Measurements from ENCODE around the gene S100A4. TPM values are rescaled to one million over a fixed set of nuclear protein-coding genes. Genes with fewer than 3 reads are reported as not detected.
"Not testable (repeated sequence)": the region's sequence is repeated elsewhere in the genome, so short reads cannot be mapped to it uniquely, and the experiment has no call there.

Gene S100A4
- total RNA-seq, 2 donors from 2014 or later = 206 to 332 TPM

DNA sequence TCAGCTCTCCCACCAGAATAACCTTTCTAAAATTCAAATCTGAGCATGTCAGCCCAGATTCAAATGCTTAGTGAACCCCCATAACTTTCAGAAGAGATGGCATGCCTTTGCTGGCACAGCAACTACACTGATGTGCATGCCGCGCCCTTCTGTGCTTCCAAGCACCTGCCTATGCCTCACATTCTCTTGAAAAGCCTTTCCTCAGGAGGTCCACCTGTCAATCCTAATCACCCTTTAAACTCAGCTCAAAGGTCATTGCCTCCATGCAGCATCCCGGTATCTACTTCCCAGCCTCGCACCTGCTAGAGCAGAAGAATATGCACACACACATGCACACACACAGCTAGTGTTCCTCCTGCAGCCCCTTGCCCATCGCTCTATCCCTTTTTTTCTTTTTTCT is 25.3 kb upstream of the S100A4 start:
- intact Hi-C loops (cut with DNase I) = loop anchor here in 1 of 2 donors (5.0 to 10.0 kb wide), 2 partner anchors 46 to 94 kb away; partner anchors contain the start of gene S100A14
- DNase-seq (no peak), ATAC-seq (no peak)

DNA sequence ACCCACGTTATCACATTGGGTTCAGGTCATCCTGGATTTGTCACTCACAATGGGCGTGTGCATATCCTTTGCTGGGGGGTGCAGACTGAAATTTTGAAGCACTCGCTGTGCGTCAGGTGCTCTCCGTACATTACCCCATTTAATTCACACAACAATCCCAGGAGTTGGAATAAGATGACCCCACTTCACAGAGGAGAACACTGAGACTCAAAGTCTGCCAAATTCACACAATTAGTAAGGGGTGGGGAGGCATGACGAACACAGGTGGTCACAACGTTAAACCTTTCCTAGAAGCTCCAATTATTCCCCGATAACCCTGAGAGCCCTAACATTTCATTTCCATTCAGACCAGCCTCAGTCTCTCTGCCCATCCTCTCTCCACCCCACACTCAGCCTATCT is 23.9 kb upstream of the S100A4 start:
- intact Hi-C loops (cut with DNase I) = loop anchor here (2.0 to 5.0 kb wide), 3 partner anchors 37 to 217 kb away; no protein-coding TSS in a partner anchor
- ATAC-seq (no peak), DNase-seq (no peak)

DNA sequence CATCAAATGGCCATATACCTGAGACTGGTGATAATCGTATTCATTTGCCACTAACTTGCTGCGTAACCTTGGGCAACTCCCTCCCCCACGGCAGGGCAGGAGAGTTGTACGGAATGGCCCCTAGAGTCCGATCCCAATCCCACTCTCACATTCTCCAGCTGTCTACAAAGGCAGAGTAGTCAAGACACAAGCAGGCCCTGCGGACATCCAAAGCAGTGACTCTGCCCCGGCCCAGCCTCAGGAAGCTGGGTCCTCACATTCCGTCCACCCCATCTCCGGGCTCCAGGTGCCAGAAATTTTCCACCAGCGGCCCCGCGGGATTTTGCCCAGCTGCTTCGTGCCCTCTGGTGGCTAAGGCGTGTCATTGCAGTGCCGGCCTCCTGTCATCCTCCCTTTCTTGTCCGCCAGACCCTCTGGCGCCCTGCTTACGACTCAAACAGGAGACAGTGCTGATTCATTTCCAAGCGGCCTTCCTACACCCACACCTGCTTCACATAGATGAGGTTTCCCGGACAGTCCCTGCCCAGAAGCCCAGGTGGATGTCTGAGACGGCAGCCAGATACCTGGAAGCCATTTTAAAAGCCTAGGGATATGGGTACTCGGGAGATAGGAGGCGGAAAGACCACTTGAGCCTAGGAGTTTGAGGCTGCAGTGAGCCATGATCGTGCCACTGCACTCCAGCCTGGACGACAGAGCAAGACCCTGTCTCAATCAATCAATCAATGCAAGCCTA is 22.9 kb upstream of the S100A4 start:
- intact Hi-C loops (cut with DNase I) = loop anchor here (1.0 to 5.0 kb wide), 4 partner anchors 36 to 216 kb away; no protein-coding TSS in a partner anchor
- DNase-seq = peak; percentile 91
- peak; percentile 16 to 35 for ATAC-seq

DNA sequence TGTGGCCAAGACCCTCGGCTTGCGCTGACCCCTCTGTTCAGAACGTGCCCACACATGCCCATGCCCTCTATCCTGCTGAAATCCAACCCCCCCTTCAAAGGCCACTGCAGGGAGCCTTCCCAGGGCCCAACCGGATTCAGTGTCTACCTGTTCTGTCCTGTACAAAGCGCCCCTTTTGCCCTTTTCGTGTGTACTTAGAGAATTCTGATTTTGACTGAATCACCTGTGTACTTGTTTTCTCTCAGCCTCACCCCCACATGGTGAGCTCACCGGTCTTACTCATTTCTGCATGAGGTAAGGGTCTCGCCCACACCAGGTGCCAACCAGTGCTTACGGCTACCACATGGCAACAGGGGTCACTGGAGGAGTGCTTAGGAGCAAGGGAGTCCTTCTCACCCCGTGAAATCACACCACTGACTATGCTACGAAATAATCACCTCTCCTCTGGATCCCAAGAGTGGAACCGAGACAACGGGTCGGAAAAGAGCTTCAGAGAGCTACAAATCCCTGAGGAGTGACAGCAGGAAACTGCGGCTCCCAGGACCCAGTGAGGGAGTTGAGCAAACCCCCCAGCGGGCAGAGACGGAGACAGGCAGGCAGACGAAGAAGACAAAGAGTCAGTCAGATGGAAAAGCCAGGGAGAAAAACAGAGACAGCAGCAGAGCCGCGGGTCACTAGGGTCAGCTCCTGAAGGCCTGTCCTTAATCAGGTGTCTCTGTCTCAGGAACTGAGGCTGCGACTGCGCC is 22.2 kb upstream of the S100A4 start:
- ATAC-seq = peak in 1 of 2 donors; percentile 31
- intact Hi-C loops (cut with DNase I) = loop anchor here (1.0 to 5.0 kb wide), 5 partner anchors 33 to 215 kb away; partner anchors contain the start of gene S100A6 (in 1 of the 2)
- peak; percentile 29 for DNase-seq

DNA sequence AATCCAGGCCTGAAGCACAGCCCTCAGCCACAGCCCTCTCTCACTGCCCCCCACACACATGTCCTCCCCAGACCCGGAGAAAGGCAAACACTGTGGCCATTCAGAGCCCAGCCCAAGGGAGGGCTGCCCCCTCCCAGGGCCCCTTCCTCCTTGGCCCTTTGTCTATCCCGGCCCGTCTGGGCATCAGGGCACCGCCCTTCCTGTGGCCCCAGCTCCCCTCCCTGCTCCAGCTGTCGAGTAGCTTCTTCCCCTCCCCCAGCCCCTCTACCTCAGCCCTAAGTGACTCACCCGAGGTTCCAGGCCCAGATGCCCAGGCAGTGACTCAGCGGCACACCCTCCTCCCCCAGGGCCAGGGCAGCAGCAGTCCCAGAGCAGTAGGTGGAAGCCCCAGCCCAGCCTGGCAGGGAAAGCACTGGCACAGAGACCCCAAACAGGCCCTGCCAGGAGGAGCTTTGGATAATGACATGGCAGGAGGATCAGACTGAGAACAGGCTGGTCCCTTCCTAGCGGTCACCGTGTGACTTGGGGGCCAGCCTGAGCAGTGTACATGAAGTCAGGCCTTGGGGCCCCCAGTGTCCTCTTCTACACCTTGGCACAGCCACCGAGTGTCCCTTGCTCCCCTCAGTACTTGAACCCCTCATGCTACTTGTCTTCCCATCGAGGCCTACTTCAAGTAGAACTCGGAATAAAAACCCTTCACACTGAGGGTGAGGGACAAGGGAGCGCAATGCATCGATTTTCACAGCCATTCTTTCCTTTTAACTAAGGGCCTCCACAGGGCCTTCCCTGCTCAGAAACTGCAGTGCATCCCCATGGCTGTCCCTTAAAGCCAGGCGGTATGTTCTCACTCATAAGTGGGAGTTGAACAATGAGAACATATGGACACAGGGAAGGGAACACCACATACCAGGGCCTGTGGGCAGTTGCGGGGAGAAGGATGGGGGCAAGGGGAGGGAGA is 21.1 kb upstream of the S100A4 start:
- DNase-seq (peak; percentile 97), ATAC-seq (peak; percentile 86 to 93)
- intact Hi-C loops (cut with DNase I) = loop anchor here (2.0 to 5.0 kb wide), 3 partner anchors 32 to 214 kb away; partner anchors contain the start of gene S100A6 (in 1 of the 2)

DNA sequence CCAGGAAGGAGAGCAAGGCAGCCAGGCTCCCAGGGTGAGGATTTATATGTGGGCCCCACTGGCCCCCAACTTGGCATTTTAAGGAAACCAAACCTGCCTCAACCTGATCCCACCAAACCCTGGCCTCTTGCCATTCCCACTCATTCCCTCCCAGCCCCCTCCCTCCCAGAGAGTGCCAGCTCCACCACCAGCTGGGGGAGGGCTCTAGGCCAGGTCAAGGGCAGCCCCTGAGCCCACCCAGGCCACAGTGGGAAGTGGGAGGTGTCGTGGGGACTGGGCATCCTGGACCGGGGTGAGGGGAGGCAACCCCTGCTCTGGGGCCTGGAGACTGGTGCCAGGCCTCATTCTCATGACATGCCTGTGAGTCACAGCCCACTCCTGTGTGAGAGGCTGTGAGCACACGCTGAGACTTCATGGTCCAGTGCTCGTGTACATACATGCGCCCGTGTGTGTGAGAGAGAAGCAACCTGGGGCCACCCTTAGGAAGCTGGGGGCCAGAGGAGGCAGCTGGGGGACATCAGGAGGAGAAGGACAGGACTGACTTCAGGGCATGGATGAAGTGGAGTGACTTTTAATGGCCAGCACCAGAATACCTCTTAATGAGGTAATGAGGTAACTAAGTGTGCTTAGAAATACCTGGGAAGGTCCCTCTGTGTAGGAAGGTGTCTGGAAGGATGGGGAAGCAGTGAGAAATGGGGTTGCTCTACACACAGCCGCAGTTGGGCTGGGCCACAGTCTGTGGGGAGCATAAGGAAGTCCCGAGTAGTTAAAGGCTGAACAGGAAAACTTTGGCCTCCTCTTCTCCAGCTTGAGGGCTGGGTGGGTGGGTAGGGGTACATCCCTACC is 20.1 kb upstream of the S100A4 start, which contains the start of gene S100A2:
Gene S100A2, minus strand, starts transcription at position 316 of the 846 bp plus-strand sequence. CDS start 1,967 bp downstream, outside the sequence.
- DNase-seq (peak; percentile 67), ATAC-seq (peak; percentile 17 to 73)
- intact Hi-C loops (cut with DNase I) = loop anchor here (2.0 to 5.0 kb wide), 3 partner anchors 31 to 213 kb away; partner anchors contain the start of gene S100A6 (in 1 of the 2)

DNA sequence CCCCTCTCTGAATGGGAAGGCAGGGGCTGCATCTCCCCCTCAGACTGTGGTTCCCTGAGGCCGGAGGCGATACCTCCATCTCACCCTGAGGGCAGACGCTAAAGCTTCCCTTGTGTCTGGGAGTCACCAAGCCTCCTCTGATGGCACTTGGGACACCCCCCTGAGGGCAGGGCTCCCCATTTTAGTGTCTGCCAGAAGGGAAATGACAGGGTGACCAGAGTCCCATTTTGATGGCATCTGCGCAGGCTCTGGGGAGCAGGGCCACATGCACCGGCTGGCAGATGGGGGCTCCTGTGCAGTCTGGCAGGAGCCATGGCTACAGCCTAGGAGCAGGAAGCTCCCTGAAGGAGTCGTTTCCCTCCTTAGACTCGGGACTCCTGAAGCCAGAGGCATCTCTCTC is 18.4 kb upstream of the S100A4 start:
- ATAC-seq (no peak), DNase-seq (no peak)
- intact Hi-C loops (cut with DNase I) = no loop called here

DNA sequence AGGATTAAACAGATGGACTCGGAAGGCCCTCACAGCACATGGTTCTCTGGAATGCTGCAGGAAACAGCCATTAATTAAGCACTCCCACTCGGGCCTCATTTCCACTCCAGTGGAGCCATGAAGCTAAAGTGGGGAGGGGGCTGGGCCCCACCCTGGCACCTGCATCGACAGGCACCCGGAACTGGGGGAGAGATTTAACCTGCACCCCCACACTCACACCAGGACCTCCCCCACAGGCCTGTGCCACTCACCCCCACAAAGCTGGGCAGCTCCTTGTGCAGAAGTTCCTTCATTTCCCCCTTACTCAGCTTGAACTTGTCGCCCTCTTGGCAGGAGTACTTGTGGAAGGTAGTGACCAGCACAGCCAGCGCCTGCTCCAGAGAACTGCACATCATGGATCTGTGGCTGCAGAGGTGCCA is 17.9 kb upstream of the S100A4 start:
- intact Hi-C loops (cut with DNase I) = no loop called here
- DNase-seq (no peak), ATAC-seq (no peak)

DNA sequence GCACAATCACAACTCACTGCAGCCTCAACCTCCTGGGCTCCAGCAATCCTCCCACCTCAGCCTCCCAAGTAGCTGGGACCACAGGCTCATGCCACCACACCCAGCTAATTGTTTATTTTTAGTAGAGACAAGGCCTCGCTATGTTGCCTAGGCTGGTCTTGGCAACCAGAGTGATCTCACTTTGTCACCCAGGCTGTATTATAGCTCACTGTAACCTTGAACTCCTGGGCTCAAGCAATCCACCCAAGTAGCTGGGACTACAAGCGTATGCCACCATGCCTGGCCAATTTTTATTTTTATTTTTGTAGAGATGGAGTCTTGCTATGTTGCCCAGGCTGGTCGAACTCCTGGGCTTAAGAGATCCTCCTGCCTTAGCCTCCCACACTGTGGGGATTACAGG is 16.4 kb upstream of the S100A4 start:
- ATAC-seq; DNase-seq; intact Hi-C loops (cut with DNase I): not testable (repeated sequence)

DNA sequence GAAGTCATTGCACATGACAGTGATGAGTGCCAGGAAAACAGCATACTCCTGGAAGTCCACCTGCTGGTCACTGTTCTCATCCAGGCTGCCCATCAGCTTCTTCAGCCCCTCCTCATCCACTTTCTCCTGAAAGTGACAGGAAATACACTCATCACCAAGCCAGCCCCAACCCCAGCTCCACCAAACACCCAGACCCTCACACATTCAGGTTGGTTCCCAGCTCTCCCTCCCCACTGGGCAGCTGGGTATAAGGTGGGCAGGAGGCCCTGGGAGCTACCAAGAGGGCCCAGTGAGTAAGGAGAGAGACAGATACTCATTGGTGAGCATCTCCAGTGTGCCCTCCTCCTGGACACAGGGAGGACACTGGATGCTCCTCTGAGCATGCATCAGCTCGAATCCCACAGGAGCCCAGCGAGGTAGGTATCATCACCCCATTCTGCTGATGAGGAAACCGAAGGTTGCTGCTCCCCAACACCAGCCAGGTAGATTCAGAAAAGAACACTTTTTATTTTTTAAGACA is 15.9 kb upstream of the S100A4 start:
- intact Hi-C loops (cut with DNase I) = no loop called here
- no peak for ATAC-seq
- no peak for DNase-seq

DNA sequence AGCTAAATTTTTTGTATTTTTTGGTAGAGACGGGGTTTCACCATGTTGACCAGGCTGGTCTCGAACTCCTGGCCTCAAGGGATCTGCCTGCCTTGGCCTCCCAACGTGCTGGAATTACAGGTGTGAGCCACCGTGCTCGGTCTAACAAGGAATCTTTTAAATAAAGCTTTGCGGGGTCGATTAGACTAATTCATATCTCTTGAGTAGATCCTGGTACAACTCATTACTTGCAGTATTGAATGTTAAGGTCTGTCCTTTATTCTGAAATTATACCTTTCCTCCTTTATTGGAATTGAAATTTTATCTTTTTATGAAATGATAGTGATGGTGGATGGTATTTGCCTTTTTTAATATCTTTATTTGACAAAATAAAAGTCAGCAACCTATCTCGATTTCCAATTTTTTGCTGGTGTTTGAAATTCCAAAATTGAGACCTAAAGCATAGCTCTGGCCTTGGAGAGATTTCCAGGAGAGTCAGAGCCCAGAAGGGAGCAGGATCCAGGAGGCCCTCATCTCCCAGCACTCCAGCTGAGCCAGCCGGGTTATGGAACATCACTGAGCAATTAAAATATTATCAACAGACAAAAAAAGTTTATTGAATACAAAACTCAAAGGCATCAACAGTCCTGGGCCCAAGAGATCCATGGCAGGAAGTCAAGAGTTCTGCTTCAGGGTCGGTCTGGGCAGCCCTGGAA is 15.3 kb upstream of the S100A4 start:
- ATAC-seq = no peak
- intact Hi-C loops (cut with DNase I) = no loop called here
- no peak for DNase-seq

DNA sequence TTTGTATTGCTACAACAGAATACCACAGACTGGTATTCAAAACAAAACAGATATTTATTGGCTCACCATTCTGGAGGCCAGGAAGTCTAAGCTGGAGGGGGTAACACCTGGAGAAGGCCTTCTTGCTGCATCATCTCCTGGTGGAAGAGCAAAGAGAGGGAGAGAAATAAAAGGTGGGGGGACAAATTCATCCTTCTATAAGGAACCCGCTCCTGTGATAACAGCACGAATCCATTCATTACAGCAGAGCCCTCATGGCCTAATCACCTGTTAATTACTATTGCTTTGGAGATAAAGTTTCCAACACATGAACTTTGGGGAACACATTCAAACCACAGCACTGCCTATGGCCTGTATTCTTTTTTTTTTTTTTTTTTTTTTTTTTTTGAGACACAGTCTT is 14.6 kb upstream of the S100A4 start:
- intact Hi-C loops (cut with DNase I) = no loop called here
- ATAC-seq (no peak), DNase-seq (no peak)

DNA sequence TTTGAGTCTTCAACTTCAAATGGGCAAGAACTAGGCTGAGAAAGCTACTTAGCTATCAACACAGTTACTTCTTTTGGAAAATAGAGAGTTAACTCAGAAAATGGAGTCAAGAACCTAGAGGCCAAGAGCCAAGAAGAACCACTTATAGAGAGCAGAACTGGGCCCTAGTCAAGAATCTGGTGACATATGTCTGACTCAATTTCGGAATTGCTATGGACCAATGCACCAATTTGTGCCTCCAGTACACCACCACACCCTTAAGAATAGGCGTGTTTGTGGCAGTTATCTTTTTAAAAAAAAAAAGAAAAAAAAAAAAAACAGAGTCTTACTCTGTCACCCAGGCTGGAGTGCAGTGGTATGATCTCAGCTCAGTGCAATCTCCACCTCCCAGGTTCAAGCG is 12.3 kb upstream of the S100A4 start:
- DNase-seq = no peak
- no peak for ATAC-seq
- intact Hi-C loops (cut with DNase I) = no loop called here

DNA sequence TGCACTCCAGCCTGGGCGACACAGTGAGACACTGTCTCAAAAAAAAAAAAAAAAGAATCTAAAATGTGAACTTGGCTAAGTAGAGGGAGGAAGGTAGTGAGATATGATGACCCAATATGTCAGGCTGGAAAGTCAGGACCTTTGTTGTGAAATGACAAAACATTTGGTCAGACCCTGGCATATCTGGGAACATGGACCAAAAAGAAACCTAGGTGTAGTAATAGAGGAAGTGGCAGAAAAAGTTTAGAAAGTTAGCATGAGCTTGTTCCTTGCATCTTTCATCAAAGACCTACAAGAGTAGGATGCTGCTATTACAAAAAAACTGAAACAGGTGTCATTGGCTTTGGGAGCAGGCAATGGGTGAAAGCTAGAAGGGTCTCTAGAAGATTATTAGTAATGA is 10.7 kb upstream of the S100A4 start:
- DNase-seq (no peak), ATAC-seq (no peak)
- intact Hi-C loops (cut with DNase I) = no loop called here

DNA sequence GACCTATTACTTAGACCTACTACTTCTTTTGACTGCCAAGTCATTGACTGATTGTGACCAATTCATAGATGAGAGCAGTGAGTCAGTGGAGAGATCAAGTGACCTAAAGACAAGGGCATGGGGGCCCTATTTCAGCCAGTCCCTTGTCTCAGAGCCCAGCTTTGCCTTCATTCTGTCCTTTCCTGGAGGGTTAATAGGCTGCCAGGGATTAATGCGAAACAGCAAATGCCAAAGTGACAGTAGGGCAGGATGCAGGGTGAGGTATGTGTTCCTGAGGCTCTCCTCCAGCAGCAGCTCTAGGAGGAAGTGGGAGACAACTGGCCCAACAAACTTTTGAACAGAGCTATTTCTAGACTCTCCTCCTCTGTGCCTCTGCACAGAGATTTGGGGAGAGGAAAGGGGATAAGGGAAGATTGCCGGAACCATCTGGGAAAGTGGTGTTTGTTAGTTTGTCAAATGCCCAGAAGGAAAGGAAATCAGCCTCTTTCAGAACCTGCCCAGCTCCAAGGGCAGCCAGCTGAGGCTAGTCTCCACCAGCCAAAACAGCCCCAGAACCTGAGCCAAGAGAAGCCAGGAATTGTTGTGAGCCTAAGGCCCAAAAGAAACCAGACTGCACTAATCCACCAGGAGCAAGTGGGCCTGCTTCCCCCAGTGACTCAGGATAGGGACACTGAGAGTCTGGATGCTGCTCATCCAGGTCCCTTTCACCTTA is 8.4 kb upstream of the S100A4 start:
- peak in 1 of 2 donors; percentile 34 for ATAC-seq
- DNase-seq = no peak
- intact Hi-C loops (cut with DNase I) = no loop called here

DNA sequence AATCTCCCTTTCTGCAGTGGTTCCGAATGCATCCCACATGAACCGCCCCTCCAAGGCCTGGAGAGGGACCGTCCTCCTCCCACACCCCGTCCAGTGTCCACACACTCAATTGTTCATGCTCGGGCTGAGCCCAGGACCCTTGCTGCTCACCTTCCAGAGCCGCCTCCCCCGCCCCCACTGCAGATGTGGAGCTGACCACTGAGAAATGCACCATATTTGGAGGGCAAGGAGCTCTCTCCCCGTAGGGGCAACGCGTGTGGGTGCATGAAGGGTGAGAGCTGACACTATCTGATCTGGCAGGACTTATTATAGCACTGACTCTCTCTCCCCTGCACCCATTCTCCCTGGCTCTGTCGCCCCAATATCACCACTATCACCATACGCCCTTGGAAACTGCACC is 7.5 kb upstream of the S100A4 start:
- ATAC-seq (no peak), DNase-seq (no peak)
- intact Hi-C loops (cut with DNase I) = no loop called here

DNA sequence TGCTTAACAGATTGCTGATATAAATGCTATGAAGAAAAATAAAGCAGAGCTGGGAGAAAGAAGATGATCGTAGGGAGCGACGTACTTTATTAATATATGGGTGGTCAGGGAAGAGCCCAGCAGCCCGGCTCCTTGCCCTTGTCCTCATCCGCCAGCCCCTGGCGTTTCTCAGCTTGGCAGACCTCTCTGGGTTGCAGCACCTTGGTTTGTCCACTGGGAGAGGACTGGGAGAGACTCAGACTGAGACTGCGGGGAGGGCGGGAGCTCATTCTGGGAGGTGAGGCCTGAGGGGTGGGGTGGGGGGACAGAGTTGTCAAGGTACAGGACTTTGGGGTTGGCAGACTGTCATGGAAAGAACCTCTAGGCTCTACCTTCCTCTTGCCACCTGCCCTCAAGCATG is 6.7 kb upstream of the S100A4 start:
- DNase-seq = no peak
- intact Hi-C loops (cut with DNase I) = no loop called here
- no peak for ATAC-seq
